ENCODE measurements around the gene MAP7. TPM values are rescaled to one million over a fixed set of nuclear protein-coding genes. Genes with fewer than 3 reads are reported as not detected.

Gene MAP7
- total and polyA plus RNA-seq, 9 of the 15 experiments (the other 6 are each of a cell fraction or from before 2014, with no cell fraction given) = 0.76 to 7.7 (median 3.9) TPM

DNA sequence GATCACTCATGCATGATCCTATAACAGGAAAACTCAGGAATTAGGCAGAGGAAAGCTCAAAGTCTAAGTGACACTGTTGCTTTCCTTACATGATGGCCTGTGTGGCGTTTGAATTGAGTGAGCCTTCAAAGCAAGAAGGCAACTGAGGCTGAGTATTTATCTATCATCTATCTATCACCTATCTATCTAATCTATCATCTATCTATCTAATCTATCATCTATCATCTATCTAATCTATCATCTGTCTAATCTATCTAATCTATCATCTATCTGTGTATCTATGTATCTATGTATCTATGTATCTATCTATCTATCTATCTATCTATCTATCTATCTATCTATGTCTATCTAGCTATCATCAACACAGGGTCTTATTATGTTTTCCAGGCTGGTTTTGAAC is 218.8 kb downstream of the MAP7 start (continued):
- TF ChIP-seq, protein P1, sequence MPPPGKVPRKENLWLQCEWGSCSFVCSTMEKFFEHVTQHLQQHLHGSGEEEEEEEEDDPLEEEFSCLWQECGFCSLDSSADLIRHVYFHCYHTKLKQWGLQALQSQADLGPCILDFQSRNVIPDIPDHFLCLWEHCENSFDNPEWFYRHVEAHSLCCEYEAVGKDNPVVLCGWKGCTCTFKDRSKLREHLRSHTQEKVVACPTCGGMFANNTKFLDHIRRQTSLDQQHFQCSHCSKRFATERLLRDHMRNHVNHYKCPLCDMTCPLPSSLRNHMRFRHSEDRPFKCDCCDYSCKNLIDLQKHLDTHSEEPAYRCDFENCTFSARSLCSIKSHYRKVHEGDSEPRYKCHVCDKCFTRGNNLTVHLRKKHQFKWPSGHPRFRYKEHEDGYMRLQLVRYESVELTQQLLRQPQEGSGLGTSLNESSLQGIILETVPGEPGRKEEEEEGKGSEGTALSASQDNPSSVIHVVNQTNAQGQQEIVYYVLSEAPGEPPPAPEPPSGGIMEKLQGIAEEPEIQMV (tag; conservative IDR thresholded peaks at IDR 0.05; ENCODE audit: low read depth) = no peak
- TF ChIP-seq ZNF79 (CRISPR knock-in tag; IDR thresholded peaks at IDR 0.05; ENCODE audit: low read depth) (no peak), ARID1B (IDR thresholded peaks at IDR 0.05) (peak; percentile 33; the same call in 1 of the 2 replicates), KDM5B (IDR thresholded peaks at IDR 0.05; ENCODE audit: insufficient replicate concordance, low read depth, low read length) (no peak), BRCA1 (IDR thresholded peaks at IDR 0.05) (no peak), BRCA1 (CRISPR knock-in tag; IDR thresholded peaks at IDR 0.05) (no peak), ZFPM2 (CRISPR knock-in tag; IDR thresholded peaks at IDR 0.05) (no peak), ZNF3 (CRISPR knock-in tag; IDR thresholded peaks at IDR 0.05) (no peak), TRIM24 (IDR thresholded peaks at IDR 0.05) (peak; percentile 42 to 74; a peak in 3 of 4 replicates), ESRRA (IDR thresholded peaks at IDR 0.05; ENCODE audit: borderline replicate concordance, low read depth) (no peak), TSC22D4 (tag; IDR thresholded peaks at IDR 0.05) (no peak), SAFB2 (IDR thresholded peaks at IDR 0.05; ENCODE audit: borderline replicate concordance, low read depth, low read length, severe bottlenecking) (no peak), POLR3G (IDR thresholded peaks at IDR 0.05; ENCODE audit: extremely low read depth, insufficient read length, insufficient replicate concordance) (no peak), NR4A1 (CRISPR knock-in tag; IDR thresholded peaks at IDR 0.05) (no peak), NR4A1 (tag; IDR thresholded peaks at IDR 0.05) (no peak), U2AF2 (optimal IDR thresholded peaks at IDR 0.05; ENCODE audit: low read depth, low read length) (no peak), ZNF311 (CRISPR knock-in tag; IDR thresholded peaks at IDR 0.05) (no peak)
- TF ChIP-seq, protein P2, sequence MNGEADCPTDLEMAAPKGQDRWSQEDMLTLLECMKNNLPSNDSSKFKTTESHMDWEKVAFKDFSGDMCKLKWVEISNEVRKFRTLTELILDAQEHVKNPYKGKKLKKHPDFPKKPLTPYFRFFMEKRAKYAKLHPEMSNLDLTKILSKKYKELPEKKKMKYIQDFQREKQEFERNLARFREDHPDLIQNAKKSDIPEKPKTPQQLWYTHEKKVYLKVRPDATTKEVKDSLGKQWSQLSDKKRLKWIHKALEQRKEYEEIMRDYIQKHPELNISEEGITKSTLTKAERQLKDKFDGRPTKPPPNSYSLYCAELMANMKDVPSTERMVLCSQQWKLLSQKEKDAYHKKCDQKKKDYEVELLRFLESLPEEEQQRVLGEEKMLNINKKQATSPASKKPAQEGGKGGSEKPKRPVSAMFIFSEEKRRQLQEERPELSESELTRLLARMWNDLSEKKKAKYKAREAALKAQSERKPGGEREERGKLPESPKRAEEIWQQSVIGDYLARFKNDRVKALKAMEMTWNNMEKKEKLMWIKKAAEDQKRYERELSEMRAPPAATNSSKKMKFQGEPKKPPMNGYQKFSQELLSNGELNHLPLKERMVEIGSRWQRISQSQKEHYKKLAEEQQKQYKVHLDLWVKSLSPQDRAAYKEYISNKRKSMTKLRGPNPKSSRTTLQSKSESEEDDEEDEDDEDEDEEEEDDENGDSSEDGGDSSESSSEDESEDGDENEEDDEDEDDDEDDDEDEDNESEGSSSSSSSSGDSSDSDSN (IDR thresholded peaks at IDR 0.05; ENCODE audit: borderline replicate concordance in 1 of 2, low read depth in 2 of 2, low read length in 2 of 2) = no peak
- TF ChIP-seq, protein P3, sequence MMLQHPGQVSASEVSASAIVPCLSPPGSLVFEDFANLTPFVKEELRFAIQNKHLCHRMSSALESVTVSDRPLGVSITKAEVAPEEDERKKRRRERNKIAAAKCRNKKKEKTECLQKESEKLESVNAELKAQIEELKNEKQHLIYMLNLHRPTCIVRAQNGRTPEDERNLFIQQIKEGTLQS (IDR thresholded peaks at IDR 0.05) = no peak
- TF ChIP-seq, protein P3 (CRISPR knock-in tag; conservative IDR thresholded peaks at IDR 0.05) = no peak
- TF ChIP-seq, protein P4, sequence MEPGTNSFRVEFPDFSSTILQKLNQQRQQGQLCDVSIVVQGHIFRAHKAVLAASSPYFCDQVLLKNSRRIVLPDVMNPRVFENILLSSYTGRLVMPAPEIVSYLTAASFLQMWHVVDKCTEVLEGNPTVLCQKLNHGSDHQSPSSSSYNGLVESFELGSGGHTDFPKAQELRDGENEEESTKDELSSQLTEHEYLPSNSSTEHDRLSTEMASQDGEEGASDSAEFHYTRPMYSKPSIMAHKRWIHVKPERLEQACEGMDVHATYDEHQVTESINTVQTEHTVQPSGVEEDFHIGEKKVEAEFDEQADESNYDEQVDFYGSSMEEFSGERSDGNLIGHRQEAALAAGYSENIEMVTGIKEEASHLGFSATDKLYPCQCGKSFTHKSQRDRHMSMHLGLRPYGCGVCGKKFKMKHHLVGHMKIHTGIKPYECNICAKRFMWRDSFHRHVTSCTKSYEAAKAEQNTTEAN (CRISPR knock-in tag; IDR thresholded peaks at IDR 0.05) = no peak
- TF ChIP-seq, protein P5, sequence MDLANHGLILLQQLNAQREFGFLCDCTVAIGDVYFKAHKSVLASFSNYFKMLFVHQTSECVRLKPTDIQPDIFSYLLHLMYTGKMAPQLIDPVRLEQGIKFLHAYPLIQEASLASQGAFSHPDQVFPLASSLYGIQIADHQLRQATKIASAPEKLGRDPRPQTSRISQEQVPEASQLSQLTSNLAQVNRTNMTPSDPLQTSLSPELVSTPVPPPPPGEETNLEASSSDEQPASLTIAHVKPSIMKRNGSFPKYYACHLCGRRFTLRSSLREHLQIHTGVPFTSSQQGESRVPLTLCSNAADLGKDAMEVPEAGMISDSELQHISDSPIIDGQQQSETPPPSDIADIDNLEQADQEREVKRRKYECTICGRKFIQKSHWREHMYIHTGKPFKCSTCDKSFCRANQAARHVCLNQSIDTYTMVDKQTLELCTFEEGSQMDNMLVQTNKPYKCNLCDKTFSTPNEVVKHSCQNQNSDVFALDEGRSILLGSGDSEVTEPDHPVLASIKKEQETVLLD (IDR thresholded peaks at IDR 0.05) = peak; percentile 93
- TF ChIP-seq, protein P6, sequence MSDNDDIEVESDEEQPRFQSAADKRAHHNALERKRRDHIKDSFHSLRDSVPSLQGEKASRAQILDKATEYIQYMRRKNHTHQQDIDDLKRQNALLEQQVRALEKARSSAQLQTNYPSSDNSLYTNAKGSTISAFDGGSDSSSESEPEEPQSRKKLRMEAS (CRISPR knock-in tag; IDR thresholded peaks at IDR 0.05) = no peak
